HG02840 (cell line): ENCODE data around the gene CPNE4.
A peak's percentile ranks its signal among the peaks of the same experiment; 100 is the strongest.

Source experiments
- ATAC-seq: cut with Tn5 transposase; IDR thresholded peaks from one replicate; pipeline ENCODE4 v1.9.1; 2021; ENCODE audit warnings: mild to moderate bottlenecking, moderate library complexity, moderate number of reproducible peaks; ENCODE audit not compliant: unreplicated experiment, low FRiP score

CPNE4 gene

DNA sequence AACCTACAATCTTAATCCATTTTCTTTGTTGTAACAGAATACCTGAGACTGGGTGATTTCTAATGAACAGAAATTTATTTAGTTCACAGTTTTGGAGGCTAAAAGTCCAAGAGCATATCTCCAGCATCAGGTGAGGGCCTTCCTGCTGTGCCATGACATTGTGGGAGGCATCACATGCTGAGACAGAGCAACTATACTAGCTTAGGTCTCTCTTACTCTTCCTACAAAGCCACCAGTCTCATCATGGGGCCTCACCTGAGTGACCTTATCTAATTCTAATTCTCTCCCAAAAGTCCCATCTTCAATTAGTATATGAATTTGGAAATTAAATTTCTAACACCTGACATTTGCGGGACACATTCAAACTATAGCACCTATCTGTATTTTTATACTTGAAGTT, 285.0 kb downstream of the CPNE4 start:
- ATAC-seq: no peak

DNA sequence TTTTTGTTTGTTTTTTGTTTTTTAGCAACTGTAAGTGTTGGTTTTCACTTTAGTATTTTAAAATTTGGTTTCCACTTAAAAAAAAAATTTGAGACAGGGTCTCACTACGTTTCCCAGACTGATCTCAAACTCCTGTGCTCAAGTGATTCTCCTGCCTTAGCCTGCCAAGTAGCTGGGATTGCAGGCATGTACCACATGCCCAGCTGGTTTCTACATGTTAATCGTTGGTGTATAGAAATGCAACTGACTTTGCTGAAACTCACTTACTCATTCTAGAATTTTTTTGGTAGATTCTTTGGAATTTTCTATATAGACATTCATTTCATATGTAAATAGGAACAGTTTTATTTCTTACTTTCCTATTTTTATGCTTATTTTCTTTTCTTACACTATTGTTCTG, 287.3 kb downstream of the CPNE4 start:
- no peak for ATAC-seq

DNA sequence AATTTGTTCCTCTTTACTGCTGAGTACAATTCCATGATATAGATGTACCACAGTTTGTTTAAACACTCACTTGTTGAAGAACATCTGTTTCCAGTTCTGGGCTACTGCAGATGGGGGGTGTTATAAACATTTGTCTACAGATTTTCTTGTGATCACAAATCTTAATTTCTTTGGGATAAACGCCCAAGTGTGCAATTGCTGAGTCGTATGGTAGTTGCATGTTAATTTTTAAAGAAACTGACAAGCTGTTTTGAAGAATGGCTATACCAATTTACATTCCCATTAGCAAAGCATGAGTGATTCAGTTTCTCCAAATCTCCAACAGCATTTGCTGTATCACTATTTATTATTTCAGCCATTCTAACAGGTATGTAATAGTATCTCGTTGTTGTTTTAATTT, 290.0 kb downstream of the CPNE4 start:
- no peak for ATAC-seq

DNA sequence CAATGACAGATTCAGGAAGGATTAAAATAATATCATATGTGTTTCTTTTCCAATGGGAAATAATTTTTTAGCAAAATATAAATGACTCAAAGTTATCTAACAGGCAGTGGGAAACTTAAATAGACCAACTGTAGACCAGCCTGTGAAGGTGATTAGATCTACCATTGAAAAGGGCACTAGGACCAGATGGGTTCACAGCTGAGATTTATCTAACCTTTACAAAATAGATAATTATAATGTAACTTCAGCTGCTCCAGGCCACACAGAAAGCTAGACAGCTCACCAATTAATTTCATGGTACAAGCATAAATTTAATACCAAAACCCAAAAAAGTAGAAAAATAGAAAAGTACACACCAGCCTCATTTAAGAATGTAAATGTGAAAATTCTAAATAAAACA, 291.7 kb downstream of the CPNE4 start:
- no peak for ATAC-seq

DNA sequence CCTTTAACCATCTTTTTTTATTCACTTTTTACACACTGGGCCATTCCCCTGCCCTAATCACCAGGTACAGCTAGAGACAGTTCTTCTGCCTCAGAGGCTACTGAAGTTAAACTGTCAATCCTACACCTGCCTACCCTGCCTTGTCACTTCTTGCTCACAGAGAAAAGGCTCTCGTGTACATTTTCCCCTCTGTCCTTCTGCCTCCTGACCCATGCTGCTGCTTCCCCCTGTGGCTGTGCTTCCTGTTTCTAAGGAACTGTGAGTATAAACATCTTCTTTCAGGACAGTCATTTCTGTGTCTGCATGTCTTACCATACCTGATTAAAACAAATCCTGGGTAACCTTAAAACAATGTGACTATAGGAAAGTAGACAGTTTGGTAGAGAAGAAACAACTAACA, 295.6 kb downstream of the CPNE4 start:
- ATAC-seq: no peak

DNA sequence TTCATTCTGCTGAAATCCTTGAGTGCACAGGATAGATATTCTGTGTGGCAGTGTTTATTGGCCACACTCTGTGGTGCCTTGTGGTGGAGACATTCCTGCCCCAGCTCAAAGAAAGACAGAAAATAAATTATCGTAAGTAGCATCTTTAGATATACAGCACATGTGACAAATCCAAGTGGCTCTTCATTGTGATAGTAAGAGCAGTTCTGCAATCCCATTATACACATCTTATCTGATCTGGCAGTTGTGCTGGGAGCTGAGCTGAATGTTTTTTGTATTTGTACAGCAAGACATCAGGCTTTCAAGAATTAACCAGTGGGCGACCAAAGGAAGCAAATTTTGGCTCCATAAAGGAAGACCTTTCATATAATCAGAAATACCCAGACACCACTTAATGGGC, 296.7 kb downstream of the CPNE4 start:
- no peak for ATAC-seq

DNA sequence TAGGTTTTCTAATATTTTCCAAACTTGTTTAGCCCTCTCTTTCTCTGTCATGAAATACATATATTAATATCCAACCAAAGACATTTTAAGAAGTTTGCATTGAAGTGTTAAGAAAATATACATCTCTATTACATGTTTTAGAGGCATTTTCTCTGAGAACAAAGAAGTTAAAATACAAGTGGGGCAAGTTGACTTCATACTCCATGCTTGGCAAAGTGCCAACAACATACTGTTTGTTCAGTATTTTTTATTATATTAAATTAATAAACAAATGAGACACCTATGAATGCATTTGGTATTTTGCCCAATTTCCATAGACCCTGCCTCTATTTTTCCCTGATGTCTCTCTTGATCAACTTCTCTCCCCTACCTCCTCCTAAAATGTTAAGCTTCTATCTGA, 299.3 kb downstream of the CPNE4 start:
- ATAC-seq: no peak

DNA sequence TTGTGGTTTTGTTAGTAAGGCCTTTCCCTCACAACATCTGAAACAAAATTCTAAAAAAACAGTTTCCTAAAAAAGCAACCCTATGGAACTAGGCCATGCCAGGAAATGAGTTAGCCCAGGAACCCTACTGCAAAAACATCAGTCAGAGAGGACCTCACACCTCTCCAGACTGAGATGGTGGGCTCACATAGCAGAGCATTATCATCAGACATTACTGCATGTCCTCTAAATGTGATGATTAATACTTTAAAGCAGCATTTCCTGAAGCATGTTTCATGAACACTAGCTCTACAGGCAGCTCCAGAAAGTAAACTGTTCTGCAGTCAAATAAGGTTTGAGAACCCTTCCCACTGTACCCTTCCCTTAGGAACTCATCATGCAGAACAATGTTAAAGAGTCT, 299.7 kb downstream of the CPNE4 start:
- no peak for ATAC-seq

DNA sequence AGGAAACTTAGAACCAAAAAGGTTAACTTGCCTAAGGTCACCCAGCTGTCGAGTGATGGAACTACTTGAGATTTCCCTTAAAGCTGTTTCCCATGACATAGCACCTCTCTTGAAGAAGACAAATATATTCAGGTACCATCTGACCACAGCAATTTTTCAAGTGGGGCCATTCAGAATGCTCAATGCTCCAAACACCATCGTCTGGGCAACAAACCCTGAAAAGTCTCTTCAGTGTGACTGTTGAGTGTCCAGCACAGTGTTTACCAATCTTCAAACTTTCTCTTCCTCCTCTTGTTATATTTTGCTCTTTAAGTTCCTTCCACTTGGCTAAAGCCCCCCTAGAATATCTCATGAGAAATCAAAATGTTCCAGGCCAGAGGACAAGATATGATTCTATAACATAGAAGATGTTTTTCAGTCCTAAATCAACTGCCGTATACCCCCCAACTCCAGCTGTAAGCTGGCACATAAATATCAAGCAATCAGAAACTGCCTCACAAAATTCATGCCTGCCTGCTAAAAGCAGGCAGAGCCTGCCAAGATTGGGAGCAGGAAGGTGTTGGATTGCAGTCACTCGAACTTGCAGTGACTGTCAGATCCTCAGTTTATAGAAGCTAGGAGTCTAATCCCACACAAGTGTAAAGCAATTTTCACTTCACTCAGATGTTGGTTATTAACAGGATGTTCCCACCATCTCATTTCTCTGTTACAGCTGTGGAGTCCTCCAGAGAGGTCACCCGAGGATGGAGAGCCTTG, 301.6 kb downstream of the CPNE4 start:
- ATAC-seq: no peak

DNA sequence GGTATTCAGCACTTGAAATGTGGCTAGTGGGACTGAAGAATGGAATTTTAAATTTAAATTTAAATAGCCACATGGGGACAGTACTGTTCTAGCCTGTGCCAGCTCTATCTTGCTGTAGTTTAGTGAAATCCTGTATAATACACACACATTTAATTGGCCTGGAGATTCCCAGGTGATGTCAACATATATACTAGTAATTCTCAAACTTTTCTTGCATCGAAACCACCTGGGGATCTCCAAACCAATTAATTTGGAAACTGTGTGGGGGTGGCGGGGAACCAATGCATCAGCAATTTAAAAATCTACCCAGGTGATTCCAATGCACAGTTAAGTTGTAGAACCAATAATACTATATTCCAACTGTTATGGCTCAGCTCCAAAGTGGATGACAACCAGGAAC, 303.1 kb downstream of the CPNE4 start:
- ATAC-seq: no peak

DNA sequence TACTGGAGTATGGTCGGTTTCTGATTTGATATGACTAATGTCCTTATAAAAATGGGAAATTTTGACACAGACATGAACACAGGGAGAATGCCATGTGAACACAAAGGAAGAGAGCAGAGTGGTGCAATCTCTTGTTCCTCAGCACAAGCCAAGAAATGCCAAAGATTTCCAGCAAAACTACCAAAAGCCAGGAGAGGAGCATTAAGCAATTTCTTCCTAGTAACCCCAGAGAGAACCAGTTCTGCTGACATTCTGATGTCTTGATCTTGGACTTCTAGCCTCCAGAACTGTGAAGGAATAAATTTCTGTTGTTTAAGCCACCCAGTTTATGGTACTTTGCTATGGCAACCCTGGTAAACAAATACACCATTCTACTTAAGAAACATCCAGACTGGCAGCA, 304.2 kb downstream of the CPNE4 start:
- no peak for ATAC-seq

DNA sequence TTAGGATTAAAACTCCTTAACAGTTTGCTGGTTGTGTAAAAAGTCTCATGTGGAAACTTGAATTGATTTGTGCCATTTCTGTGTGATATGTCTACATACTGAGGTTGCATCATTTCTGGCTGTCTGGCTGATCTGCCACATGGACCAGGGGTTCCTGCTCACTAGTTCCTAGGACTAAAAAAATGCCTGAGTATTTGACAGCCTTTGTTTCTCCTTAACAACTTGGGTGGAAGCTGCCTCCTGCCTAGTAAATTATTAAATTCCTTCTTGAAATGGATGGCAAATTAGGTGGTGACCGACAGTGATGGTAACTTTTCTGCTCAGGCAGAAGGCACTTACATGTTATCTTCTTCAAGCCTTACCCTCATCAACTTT, 305.2 kb downstream of the CPNE4 start:
- ATAC-seq: no peak

DNA sequence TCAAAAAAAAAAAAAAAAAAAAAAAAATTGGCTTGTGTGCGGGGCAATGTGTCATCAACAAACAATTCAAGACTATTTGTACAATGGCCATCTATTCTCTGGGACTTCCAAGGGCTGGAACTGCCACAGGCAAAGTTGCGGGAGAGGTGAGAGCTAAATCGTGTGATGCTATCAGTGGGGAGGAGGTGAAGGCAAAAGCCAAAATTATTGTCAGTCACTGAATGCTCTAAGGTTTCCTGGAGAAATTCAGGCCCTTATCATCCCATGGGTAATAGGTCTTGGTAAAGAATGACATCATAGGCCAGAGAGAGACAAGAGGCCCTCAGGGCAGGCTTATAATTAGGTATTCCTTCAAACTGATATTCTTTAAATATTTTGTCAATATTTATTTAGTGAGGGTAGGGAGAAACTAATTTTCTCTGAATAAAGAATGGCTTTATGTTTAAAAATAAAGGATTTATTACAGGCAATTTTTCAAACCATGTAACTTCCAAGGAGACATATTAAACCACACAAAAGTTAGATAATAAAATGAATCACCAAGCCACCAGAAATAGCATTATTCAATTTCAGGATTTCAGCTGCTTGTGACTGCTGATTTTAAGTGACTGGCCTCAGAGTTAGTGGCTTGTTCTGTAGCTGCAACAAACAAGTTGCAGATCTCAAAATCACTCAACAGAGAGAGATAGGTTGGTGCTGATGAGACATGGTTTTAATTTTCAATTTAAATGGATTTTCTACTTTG, 305.7 kb downstream of the CPNE4 start:
- ATAC-seq: no peak

DNA sequence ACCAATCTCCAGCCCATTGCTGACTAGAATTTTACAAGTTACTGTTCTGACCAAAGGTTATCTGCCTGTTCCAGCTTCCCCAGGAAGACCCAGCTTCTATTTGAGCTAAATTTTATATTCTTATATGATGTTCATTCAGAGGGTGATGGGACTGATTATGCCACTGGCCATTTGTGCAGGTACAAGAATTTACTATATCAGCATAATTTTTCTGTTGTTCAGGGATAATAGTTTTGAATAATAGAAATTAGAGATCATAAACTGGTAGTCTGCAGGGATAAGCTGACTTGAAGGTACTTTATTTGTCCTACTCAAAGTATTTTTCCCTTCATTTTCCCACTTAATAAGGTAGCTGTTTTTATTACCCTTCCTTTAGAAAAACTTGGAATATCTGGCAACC, 309.4 kb downstream of the CPNE4 start:
- ATAC-seq: no peak

DNA sequence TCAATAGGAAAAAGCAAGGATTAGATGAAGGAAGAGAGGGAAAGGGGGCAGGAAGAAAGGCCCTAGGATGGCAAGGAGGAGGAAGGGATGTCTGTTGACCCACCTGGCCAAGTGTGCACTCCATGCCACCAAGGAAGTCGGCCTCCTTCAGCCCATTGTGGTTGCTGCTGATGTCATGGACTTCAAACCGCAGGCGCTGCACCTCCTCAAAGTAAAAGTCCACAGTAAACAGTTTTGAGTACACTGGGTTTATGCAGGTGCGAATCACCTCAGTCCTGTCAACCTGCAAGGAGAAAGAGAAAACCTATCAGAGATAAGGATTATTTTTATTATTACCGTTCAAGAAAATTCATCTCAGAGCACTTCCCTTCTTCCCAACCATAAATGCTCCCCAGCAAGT, 311.5 kb downstream of the CPNE4 start:
- no peak for ATAC-seq

DNA sequence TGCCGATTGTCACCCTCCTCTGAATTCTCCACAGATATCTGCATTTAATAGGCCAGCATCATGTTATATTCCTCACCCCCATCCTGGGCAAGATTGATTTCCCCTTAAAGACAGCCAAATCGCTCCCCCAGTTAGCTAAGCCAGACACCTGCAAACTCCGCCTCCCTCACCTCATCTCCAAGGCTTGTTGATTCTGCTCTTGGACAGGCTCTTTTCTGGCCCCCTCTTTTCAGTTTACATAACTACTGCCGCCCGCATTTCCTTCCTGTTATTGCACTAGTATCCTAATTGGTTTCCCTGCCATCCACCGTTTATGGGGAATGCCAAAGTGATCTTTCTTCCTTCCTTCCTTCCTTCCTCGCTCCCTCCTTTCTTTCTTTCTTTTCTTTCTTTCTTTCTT, 317.3 kb downstream of the CPNE4 start:
- no peak for ATAC-seq

DNA sequence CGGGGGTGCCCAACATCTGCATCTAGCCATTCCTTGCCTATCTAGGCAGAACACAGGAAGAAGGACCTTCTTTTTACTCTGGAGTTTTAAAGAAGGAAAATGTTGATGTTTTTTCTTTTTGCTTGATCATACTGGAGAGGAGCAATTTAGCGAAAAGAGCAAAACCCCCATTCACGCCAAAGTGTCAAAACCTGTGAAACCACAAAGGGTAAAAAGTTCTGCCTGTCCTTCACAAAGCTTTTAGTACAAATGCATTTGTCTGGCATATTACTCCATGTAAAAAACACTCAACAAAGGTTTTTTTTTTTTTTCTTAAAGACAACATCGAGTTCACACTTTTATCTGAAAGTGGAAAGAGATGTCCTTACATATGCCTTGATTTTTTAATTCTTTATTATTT, 317.9 kb downstream of the CPNE4 start:
- no peak for ATAC-seq

DNA sequence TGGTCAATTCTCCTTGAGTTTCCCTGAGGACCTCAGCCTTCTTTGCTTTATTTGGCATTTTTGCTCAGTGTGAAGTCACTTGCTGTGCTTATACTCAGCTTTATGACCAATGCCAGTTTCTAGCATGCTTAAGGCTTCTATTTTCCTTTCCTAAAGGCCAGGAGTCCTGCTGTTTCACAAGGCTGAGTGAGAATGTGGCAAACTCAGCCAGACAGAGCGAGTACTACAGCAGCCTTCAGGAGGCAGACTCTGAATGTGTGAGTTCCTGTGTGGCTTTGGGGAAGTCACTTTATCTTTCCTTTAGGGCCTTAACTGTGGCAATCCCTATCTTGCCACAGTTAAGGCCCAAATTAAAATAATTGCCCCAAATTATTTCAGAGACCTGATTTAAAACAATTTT, 318.8 kb downstream of the CPNE4 start:
- no peak for ATAC-seq

DNA sequence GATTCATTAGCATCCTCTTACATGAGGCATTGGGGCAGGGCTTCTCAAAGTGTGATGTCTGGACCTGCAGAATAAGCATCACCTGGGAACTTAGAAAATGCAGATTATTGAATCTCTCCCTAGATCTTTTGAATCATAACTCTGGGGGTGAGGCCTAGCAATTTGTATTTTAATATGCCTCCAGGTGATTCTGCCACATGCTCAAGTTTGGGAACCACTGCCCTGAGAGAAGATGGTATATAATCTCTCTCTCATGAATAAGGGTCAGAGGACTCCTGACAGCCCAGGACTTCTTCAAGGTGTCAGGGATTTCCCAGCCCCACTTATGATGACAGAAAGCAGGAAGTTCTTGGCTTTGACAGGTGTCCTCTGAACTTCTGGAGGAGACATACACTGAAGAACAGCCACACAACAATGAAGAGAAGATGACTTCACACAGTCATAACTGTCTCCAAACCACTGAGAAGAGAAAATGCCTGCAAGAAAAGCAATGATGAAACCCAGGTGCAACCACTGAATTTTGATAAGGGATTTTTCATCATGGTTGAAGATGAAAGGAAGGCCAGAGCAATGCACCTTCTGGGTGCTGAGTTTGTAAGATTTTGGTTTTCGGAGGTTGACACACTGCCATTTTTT, 320.1 kb downstream of the CPNE4 start:
- peak; percentile 88 for ATAC-seq

DNA sequence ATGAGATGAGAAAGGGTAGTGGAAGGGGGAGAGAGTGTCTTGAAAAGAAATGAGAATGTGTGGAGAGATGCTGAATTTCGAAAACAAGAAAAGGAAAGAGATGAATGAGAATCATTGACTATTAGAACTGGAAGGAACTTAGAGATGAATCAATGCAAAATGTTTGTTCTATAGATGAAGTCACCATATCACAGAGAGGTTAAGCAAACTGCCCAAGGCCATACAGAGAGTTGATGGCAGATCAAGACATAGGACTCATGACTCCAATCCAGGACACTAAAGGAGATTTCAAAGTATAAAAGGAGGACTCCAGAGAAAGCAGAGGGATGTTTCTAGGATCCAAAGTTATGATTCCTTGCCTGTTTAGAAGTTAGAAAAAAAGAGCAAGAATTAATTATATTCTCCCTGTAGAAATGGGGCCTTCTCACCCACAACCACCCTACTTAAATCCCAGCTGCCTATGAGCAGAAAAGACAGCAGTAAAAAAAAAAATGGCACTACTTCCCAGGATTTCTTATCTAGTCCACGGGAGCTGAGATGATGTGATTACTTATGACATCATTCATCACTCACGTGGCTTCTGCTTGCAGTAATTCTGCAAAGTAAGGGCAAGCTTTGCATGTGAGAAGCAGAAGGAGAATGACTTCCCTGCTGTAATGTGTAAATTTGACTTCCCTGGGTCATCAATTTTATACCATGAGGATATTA, 321.2 kb downstream of the CPNE4 start:
- ATAC-seq: no peak

DNA sequence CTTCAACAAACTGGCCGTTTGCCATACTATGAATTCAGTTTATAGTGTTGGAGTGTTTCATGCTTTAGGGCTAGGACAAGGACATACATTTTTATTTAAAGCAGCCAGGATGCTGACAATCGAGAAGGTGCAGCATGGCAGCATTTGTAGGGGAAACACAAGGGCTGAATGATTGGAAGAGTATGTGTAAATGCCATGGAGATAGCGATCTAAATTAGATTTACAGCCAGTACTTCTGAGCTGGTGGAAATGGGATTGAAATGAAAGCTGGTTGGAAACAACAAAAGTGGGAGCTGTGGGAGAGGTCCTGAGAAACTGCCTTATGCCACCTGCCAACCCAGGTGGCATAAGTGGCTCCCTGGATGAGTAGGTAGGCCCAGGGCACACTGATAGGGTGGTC, 322.2 kb downstream of the CPNE4 start:
- ATAC-seq: no peak
